Uterus (tissue), 4 donors: ENCODE measurements around the gene DLGAP1. TPM values are rescaled to one million over a fixed set of nuclear protein-coding genes. Genes with fewer than 3 reads are reported as not detected.

Experiments used
- DNase-seq, 2 donors: peaks; one replicate each; pipeline ENCODE4 v3.0.0-alpha.2; 2019 to 2020
- H3K27ac ChIP-seq, 2 donors: fragments of 200-600 bp; sonication (generic); 1 replicate in 1 of 2; 2 replicates in 1 of 2; pipeline ENCODE4 v1.5.1; 2016 to 2018
- H3K27me3 ChIP-seq, 2 donors: fragments of 200-600 bp; sonication (generic); one replicate each; pipeline ENCODE4 v1.5.1; 2018 to 2019; ENCODE audit warnings: control low read depth in 1 of 2
- H3K36me3 ChIP-seq, 2 donors: fragments of 200-600 bp; sonication (generic); one replicate each; pipeline ENCODE4 v1.5.1; 2019; ENCODE audit warnings: control low read depth in 1 of 2
- H3K4me1 ChIP-seq, 2 donors: fragments of 200-600 bp; sonication (generic); one replicate each; pipeline ENCODE4 v1.5.1; 2018 to 2019; ENCODE audit warnings: control low read depth in 1 of 2
- H3K4me3 ChIP-seq, 2 donors: fragments of 200-600 bp; sonication (generic); 1 replicate in 1 of 2; 2 replicates in 1 of 2; pipeline ENCODE4 v1.5.1; 2018 to 2019; ENCODE audit warnings: mild to moderate bottlenecking in 1 of 2
- H3K9me3 ChIP-seq, 2 donors: fragments of 200-600 bp; sonication (generic); one replicate each; pipeline ENCODE4 v1.5.1; 2019; ENCODE audit warnings: control low read depth in 1 of 2
- POLR2A ChIP-seq, 2 donors: fragments of 450-650 bp; IDR thresholded peaks; one replicate each; pipeline ENCODE4 v1.6.1; 2016; ENCODE audit warnings: antibody characterized with exemption in 2 of 2, mild to moderate bottlenecking in 1 of 2, moderate library complexity in 1 of 2
- intact Hi-C: fragments of 100-400 bp; cut with DNase I; formaldehyde crosslinking; loops from one replicate; pipeline ENCODE4 v1.15.1; 2023; ENCODE audit warnings: low total_unique reads
- total RNA-seq, 4 donors: library from RNA; depleted of rRNA in 3 of 4; stranded (reverse); fragments of >200 nt in 3 of 4; gene quantifications; one replicate each; pipeline versions ENCODE4 v1.1.0 to v1.2.4, GENCODE V29; 2014 to 2023
- TF ChIP-seq, protein P1 (sequence below), 4 experiments: fragments of 200-600 bp in 2 of 4; fragments of 450-650 bp in 2 of 4; sonication (generic) in 2 of 4; IDR thresholded peaks; one replicate each; pipeline ENCODE4 v1.5.1; 2016 to 2019; ENCODE audit warnings: antibody characterized with exemption in 4 of 4, mild to moderate bottlenecking in 2 of 4, moderate library complexity in 1 of 4
- donor health status: DM: yes; HTN: yes; CAD: no.

Gene DLGAP1
- total RNA-seq, 4 donors from 2014 or later: 1.0 to 9.6 (median 3.3) TPM

DNA sequence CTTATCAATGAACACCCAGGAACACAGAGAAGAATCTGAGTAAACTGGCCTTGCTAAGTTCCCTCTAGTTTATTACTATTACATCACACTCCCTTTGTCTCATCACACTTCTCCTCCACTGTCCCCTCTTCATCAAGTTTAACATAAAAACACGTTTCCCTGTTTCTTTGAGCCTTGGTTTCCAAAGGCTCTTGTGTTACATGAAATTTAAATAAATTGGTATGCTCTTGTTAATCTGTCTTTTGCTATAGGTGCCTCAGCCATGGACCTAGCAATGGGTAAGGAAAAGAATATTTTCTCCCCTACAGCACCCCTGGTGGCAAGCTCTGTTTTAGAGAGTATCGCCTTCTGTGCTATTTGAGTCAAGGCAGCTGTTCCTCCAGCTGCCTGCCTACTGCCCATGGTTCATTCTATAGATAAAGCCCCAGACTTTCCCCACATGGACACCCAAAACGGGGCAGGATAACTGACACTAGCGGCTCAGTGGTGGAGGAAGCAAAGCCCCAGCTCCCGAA, 973.4 kb downstream of the DLGAP1 start:
- Histone ChIP-seq H3K9me3 (no peaks in the 10 kb centered on the region), H3K36me3 (no peaks in the 10 kb centered on the region), H3K4me3 (no peak overlapping the region), H3K4me1 (no peaks in the 10 kb centered on the region), H3K27me3 (no peaks in the 10 kb centered on the region), H3K27ac (no peak overlapping the region)
- DNase-seq: no peak
- intact Hi-C loops: no loop called here
- TF ChIP-seq POLR2A (IDR thresholded peaks at IDR 0.05): no peak
- TF ChIP-seq, protein P1, sequence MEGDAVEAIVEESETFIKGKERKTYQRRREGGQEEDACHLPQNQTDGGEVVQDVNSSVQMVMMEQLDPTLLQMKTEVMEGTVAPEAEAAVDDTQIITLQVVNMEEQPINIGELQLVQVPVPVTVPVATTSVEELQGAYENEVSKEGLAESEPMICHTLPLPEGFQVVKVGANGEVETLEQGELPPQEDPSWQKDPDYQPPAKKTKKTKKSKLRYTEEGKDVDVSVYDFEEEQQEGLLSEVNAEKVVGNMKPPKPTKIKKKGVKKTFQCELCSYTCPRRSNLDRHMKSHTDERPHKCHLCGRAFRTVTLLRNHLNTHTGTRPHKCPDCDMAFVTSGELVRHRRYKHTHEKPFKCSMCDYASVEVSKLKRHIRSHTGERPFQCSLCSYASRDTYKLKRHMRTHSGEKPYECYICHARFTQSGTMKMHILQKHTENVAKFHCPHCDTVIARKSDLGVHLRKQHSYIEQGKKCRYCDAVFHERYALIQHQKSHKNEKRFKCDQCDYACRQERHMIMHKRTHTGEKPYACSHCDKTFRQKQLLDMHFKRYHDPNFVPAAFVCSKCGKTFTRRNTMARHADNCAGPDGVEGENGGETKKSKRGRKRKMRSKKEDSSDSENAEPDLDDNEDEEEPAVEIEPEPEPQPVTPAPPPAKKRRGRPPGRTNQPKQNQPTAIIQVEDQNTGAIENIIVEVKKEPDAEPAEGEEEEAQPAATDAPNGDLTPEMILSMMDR (IDR thresholded peaks at IDR 0.05): peak in 2 of 4 experiments; percentile 39 to 40

- Histone ChIP-seq H3K36me3 (no peaks in the 10 kb centered on the region), H3K4me3 (no peak overlapping the region), H3K27me3 (no peaks in the 10 kb centered on the region), H3K4me1 (no peaks in the 10 kb centered on the region), H3K27ac (no peak overlapping the region), H3K9me3 (no peaks in the 10 kb centered on the region)
- no peak for DNase-seq
- intact Hi-C loops: no loop called here
- TF ChIP-seq, protein P1 (IDR thresholded peaks at IDR 0.05): no peak
- TF ChIP-seq POLR2A (IDR thresholded peaks at IDR 0.05): no peak
These were observed 974.1 kb downstream of the DLGAP1 start for GRCh38 chr18:3480827-3481573.

GRCh38 chr18:3479978-3480509, 975.1 kb downstream of the DLGAP1 start:
- no peak overlapping the region for H3K27ac ChIP-seq
- no peak overlapping the region for H3K4me3 ChIP-seq
- intact Hi-C loops: no loop called here
- no peaks in the 10 kb centered on the region for H3K9me3 ChIP-seq
- DNase-seq: no peak
- no peaks in the 10 kb centered on the region for H3K4me1 ChIP-seq
- H3K27me3 ChIP-seq: no peaks in the 10 kb centered on the region
- H3K36me3 ChIP-seq: no peaks in the 10 kb centered on the region
- TF ChIP-seq, protein P1 (IDR thresholded peaks at IDR 0.05): no peak
- TF ChIP-seq POLR2A (IDR thresholded peaks at IDR 0.05): no peak

GRCh38 chr18:3478262-3478978, 976.7 kb downstream of the DLGAP1 start:
- Histone ChIP-seq H3K36me3 (no peaks in the 10 kb centered on the region), H3K4me3 (no peak overlapping the region), H3K27ac (no peak overlapping the region), H3K9me3 (no peaks in the 10 kb centered on the region), H3K4me1 (no peaks in the 10 kb centered on the region), H3K27me3 (no peaks in the 10 kb centered on the region)
- no peak for DNase-seq
- intact Hi-C loops: no loop called here
- TF ChIP-seq POLR2A (IDR thresholded peaks at IDR 0.05): no peak
- TF ChIP-seq, protein P1 (IDR thresholded peaks at IDR 0.05): no peak
